Endothelial cell of umbilical vein (primary cell): ENCODE results near the gene NT5DC4. TPM values are rescaled to one million over a fixed set of nuclear protein-coding genes. Genes with fewer than 3 reads are reported as not detected.

Source experiments
- BruUV-seq: library from RNA; stranded (reverse); fragments of 400-500 nt; replicated peaks from 2 replicates; lab custom pipeline; 2021; lab: Mats Ljungman, UMichigan
- CTCF ChIA-PET: fragments of 300-600, 350-600 bp; sonication (Branson Sonifier 250); formaldehyde crosslinking; loops from one replicate; lab custom pipeline; 2021; ENCODE audit warnings: antibody characterized with exemption, inconsistent platforms; lab: Charles Lee
- POLR2A ChIA-PET: fragments of 300-600, 350-600 bp; sonication (Branson Sonifier 250); formaldehyde crosslinking; loops from one replicate; lab custom pipeline; 2021; ENCODE audit warnings: antibody characterized with exemption, inconsistent platforms; lab: Charles Lee
- DNase-seq: peaks from one replicate; pipeline ENCODE4 v3.0.0-alpha.2; 2011; ENCODE audit warnings: low read depth, low spot score
- FAIRE-seq: peaks from 2 replicates; lab custom pipeline; 2011; peaks lifted over from hg19 to GRCh38; lab: Jason Lieb, UNC
- H2AFZ ChIP-seq: 2 replicates; pipeline ENCODE4 v1.6.0; 2012; ENCODE audit warnings: low read depth, low read length, control low read depth, inconsistent platforms
- H3K27ac ChIP-seq: 2 replicates; pipeline ENCODE4 v1.5.1; 2011; ENCODE audit warnings: low read depth, mild to moderate bottlenecking, control low read depth, low read length, moderate library complexity; ENCODE audit not compliant: insufficient read depth
- H3K27me3 ChIP-seq, 2 experiments: 2 replicates each; pipeline versions ENCODE4 v1.6.0 to v1.6.1; 2011; ENCODE audit warnings: low read length in 2 of 2, mixed read lengths in 1 of 2; ENCODE audit not compliant: control insufficient read depth in 2 of 2, insufficient read depth in 2 of 2
- H3K36me3 ChIP-seq, 2 experiments: 2 replicates in 1 of 2; 3 replicates in 1 of 2; pipeline ENCODE4 v1.5.1; 2011; ENCODE audit warnings: low read length in 2 of 2, mild to moderate bottlenecking in 1 of 2, moderate library complexity in 1 of 2; ENCODE audit not compliant: control insufficient read depth in 2 of 2, insufficient read depth in 2 of 2; ENCODE audit errors: extremely low read depth in 1 of 2
- H3K4me1 ChIP-seq: 3 replicates; pipeline ENCODE4 v1.5.1; 2011; ENCODE audit warnings: mild to moderate bottlenecking, low read length; ENCODE audit not compliant: control insufficient read depth, insufficient read depth; ENCODE audit errors: extremely low read depth
- H3K4me2 ChIP-seq: 2 replicates; pipeline ENCODE4 v1.6.1; 2011; ENCODE audit warnings: low read length, control low read depth, mixed read lengths; ENCODE audit not compliant: insufficient read depth
- H3K4me3 ChIP-seq, 3 experiments: fragments of 200-600 bp in 1 of 3; sonication (generic), shearing (Covaris generic) in 1 of 3; replicated peaks in 1 of 3; 2 replicates each; pipeline ENCODE4 v1.5.1; 2011 to 2016; ENCODE audit warnings: control low read depth in 3 of 3, low read length in 3 of 3, mild to moderate bottlenecking in 2 of 3, inconsistent platforms in 1 of 3, low read depth in 1 of 3, moderate library complexity in 1 of 3; ENCODE audit not compliant: insufficient read depth in 1 of 3
- H3K79me2 ChIP-seq: 2 replicates; pipeline ENCODE4 v1.6.0; 2012; ENCODE audit warnings: low read length, inconsistent platforms; ENCODE audit not compliant: control insufficient read depth, insufficient read depth
- H3K9ac ChIP-seq: replicated peaks from 2 replicates; pipeline ENCODE3; 2011; ENCODE audit warnings: low read length, control low read depth; ENCODE audit not compliant: insufficient read depth; ENCODE audit errors: extremely low read depth
- H3K9me1 ChIP-seq: replicated peaks from 3 replicates; pipeline ENCODE4 v1.6.0; 2011; ENCODE audit warnings: mild to moderate bottlenecking, low read length; ENCODE audit not compliant: control insufficient read depth, insufficient read depth; ENCODE audit errors: extremely low read depth
- H3K9me3 ChIP-seq: replicated peaks from 2 replicates; pipeline ENCODE4 v1.5.1; 2012; ENCODE audit warnings: low read length, inconsistent platforms; ENCODE audit not compliant: control insufficient read depth, insufficient read depth
- H4K20me1 ChIP-seq: replicated peaks from 2 replicates; pipeline ENCODE3; 2011; ENCODE audit warnings: mild to moderate bottlenecking, low read length; ENCODE audit not compliant: control insufficient read depth, insufficient read depth; ENCODE audit errors: extremely low read depth
- FOS ChIP-seq: IDR thresholded peaks from 2 replicates; pipeline ENCODE4 v1.6.1; 2011; ENCODE audit warnings: mild to moderate bottlenecking, low read length, moderate library complexity, borderline replicate concordance; ENCODE audit not compliant: insufficient read depth
- GATA2 ChIP-seq: IDR thresholded peaks from 2 replicates; pipeline ENCODE4 v1.7.0; 2011; ENCODE audit warnings: low read depth, mild to moderate bottlenecking, moderate library complexity, mixed read lengths, low read length; ENCODE audit not compliant: insufficient read length, insufficient read depth
- dilution Hi-C: fragments of 300-500 bp; cut with MboI; formaldehyde crosslinking; loops from one replicate; pipeline ENCODE4 v1.15.0; 2019; ENCODE audit warnings: low sequenced_read_pairs; ENCODE audit not compliant: extremely low pct_ligation_motif_present
- intact Hi-C: fragments of 100-400 bp; cut with micrococcal nuclease; formaldehyde crosslinking; loops from one replicate; pipeline ENCODE4 v1.10.0; 2022
- polyA plus RNA-seq, 4 experiments: library from polyadenylated mRNA; depleted of rRNA in 3 of 4; stranded (reverse) in 3 of 4; unstranded in 1 of 4; fragments of >200 nt; gene quantifications; 2 replicates each; pipeline versions ENCODE4 v1.2.1 to v1.2.3, GENCODE V29; 2011 to 2012; ENCODE audit warnings: missing spikeins in 1 of 4
- total RNA-seq: library from RNA; stranded (reverse); gene quantifications from 2 replicates; pipeline ENCODE4 v1.2.3, GENCODE V29; 2021

The NT5DC4 gene
- total and polyA plus RNA-seq, 2 donors (not counting 3 experiments of a cell fraction or from before 2014, with no cell fraction given) = not detected

GRCh38 chr2:112694182-112694581, 26.6 kb upstream of the NT5DC4 start:
- CTCF ChIA-PET = interaction anchor here (0.8 to 3.5 kb wide), 4 partner anchors 9 to 68 kb away, joined by 3 to 16 read pairs (median 4); no protein-coding TSS in a partner anchor
- no peak for TF ChIP-seq GATA2

GRCh38 chr2:112698834-112699515, 21.8 kb upstream of the NT5DC4 start:
- Histone ChIP-seq H3K9ac (no peak overlapping the region), H3K36me3 (no peaks in the 10 kb centered on the region), H3K9me1 (no peaks in the 10 kb centered on the region), H4K20me1 (no peaks in the 10 kb centered on the region), H3K27ac (no peak overlapping the region), H3K9me3 (no peaks in the 10 kb centered on the region), H3K4me2 (no peak overlapping the region), H3K79me2 (no peaks in the 10 kb centered on the region), H3K27me3 (peaks cover 0 to 2% of the 10 kb centered on the region in 2 experiments), H2AFZ (no peak overlapping the region), H3K4me3 (no peak overlapping the region), H3K4me1 (no peaks in the 10 kb centered on the region)
- CTCF ChIA-PET = interaction anchor here (1.2 kb wide), 1 partner anchor 9 kb away, joined by 4 read pairs; no protein-coding TSS in a partner anchor
- no peak for TF ChIP-seq FOS
- no peak for FAIRE-seq
- intact Hi-C loops (no loop called here), dilution Hi-C loops (no loop called here)
- BruUV-seq = no TSS peak
- POLR2A ChIA-PET = no interaction called here
- DNase-seq = no peak

More at GRCh38 chr2:112694182-112694581, 26.6 kb upstream of the NT5DC4 start:
- no TSS peak for BruUV-seq
- no peaks in the 10 kb centered on the region for H3K79me2 ChIP-seq
- DNase-seq (no peak), FAIRE-seq (no peak)
- no peak overlapping the region for H3K27ac ChIP-seq
- dilution Hi-C loops = no loop called here
- H3K9me1 ChIP-seq = no peaks in the 10 kb centered on the region
- H3K4me3 ChIP-seq = no peak overlapping the region
- H3K4me2 ChIP-seq = no peak overlapping the region
- H3K36me3 ChIP-seq = no peaks in the 10 kb centered on the region
- POLR2A ChIA-PET = no interaction called here
- no peak overlapping the region for H3K9ac ChIP-seq
- H2AFZ ChIP-seq = no peak overlapping the region
- peaks cover 27% of the 10 kb centered on the region for H3K4me1 ChIP-seq
- no peaks in the 10 kb centered on the region for H3K9me3 ChIP-seq
- no peaks in the 10 kb centered on the region for H4K20me1 ChIP-seq
- intact Hi-C loops = loop anchor here (5.0 kb wide), 1 partner anchor 118 kb away; no protein-coding TSS in a partner anchor
- no peaks in the 10 kb centered on the region for H3K27me3 ChIP-seq
